ENCODE measurements around the gene SPTBN5. TPM values are rescaled to one million over a fixed set of nuclear protein-coding genes. Genes with fewer than 3 reads are reported as not detected.

Gene SPTBN5
- total and polyA plus RNA-seq, 2 donors (not counting 1 experiment from before 2014, with no cell fraction given) = 0.55 to 1.4 TPM

DNA sequence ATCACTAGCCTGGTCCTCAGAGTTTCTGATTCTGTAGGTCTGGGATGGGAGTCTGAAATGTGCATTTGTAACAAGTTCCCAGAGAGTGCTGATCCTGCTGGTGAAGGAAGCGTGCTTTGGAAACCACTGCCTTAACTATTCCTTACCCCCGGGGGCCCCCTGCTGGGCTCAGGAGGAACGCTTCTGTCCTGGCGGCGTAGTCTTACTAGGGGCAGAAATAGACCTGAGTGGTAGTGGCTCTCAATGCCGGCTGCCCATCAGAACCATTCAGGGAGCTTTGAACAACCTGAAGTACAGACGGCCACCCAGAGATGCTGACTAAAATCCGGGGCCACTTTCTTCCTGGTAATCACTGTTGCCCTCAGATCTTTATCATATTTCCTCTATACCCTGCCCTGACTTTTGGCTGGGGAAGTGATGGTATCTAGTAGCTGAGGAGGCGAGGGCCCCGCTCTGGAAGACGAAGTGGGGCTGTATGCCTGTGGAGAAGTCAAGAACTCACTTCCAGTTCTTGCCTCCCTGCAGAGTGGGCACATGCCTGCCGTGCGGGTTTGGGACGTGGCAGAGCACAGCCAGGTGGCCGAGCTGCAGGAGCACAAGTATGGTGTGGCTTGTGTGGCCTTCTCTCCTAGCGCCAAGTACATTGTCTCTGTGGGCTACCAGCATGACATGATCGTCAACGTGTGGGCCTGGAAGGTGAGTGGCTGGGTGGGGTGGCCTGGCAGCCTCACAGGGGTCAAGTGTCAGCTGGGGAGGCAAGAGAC is 82.2 kb downstream of the SPTBN5 start:
- Mint-ChIP-seq H3K4me3 (no peak overlapping the region), H3K27ac (no peak overlapping the region), H3K4me1 (peaks cover 10% of the 10 kb centered on the region), H3K9me3 (ENCODE audit: insufficient read depth) (no peaks in the 10 kb centered on the region), H3K27me3 (no peaks in the 10 kb centered on the region)
- Histone ChIP-seq H4K20me1 (ENCODE audit: control insufficient read depth, insufficient read depth, low read length, poor library complexity, severe bottlenecking) (no peaks in the 10 kb centered on the region), H3K4me2 (replicated peaks; ENCODE audit: low read depth, low read length, poor library complexity, severe bottlenecking) (no peak overlapping the region), H3K9ac (ENCODE audit: low read length) (no peak overlapping the region), H3K36me3 (replicated peaks in 1 of 2; ENCODE audit: control extremely low read depth in 1 of 2, control insufficient read depth in 1 of 2, extremely low read depth in 1 of 2, insufficient read depth in 2 of 2, low read length in 1 of 2) (peaks cover 0 to 30% of the 10 kb centered on the region in 2 experiments), H3K27me3 (replicated peaks in 1 of 4; ENCODE audit: control extremely low read depth in 1 of 4, control insufficient read depth in 3 of 4, insufficient read depth in 4 of 4, low read length in 3 of 4) (no peaks in the 10 kb centered on the region), H3K4me1 (ENCODE audit: control insufficient read depth in 2 of 2, insufficient read depth in 2 of 2, low read length in 2 of 2) (peaks cover 5 to 20% of the 10 kb centered on the region in 2 donors), H3K79me2 (ENCODE audit: control insufficient read depth, insufficient read depth, low read length) (no peaks in the 10 kb centered on the region), H3K9me3 (ENCODE audit: control extremely low read depth in 1 of 3, control insufficient read depth in 2 of 3, insufficient read depth in 1 of 3, low read length in 2 of 3) (no peaks in the 10 kb centered on the region), H3K4me3 (ENCODE audit: control extremely low read depth in 1 of 5, extremely low read depth in 1 of 5, insufficient read depth in 1 of 5, low read depth in 2 of 5, low read length in 4 of 5) (no peak overlapping the region), H3K27ac (ENCODE audit: low read length in 2 of 2) (no peak overlapping the region), H2AFZ (ENCODE audit: insufficient read depth, low read depth, low read length, poor library complexity, severe bottlenecking) (no peak overlapping the region)
- ChIA-PET CTCF (interaction anchor here (0.6 to 15.7 kb wide), 42 partner anchors 9 to 1111 kb away, joined by 3 to 716 read pairs (median 4); partner anchors contain the start of gene MAPKBP1), POLR2A (interaction anchor here (1.6 to 2.3 kb wide), 2 partner anchors 37 to 39 kb away, joined by 8 to 14 read pairs; partner anchors contain the start of gene MAPKBP1)
- intact Hi-C loops (cut with micrococcal nuclease) = loop anchor here (1.0 to 2.0 kb wide), 4 partner anchors 39 to 345 kb away; no protein-coding TSS in a partner anchor
- TF ChIP-seq, protein P1, sequence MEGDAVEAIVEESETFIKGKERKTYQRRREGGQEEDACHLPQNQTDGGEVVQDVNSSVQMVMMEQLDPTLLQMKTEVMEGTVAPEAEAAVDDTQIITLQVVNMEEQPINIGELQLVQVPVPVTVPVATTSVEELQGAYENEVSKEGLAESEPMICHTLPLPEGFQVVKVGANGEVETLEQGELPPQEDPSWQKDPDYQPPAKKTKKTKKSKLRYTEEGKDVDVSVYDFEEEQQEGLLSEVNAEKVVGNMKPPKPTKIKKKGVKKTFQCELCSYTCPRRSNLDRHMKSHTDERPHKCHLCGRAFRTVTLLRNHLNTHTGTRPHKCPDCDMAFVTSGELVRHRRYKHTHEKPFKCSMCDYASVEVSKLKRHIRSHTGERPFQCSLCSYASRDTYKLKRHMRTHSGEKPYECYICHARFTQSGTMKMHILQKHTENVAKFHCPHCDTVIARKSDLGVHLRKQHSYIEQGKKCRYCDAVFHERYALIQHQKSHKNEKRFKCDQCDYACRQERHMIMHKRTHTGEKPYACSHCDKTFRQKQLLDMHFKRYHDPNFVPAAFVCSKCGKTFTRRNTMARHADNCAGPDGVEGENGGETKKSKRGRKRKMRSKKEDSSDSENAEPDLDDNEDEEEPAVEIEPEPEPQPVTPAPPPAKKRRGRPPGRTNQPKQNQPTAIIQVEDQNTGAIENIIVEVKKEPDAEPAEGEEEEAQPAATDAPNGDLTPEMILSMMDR (IDR thresholded peaks at IDR 0.05) = peak; percentile 88
- TF ChIP-seq EZH2 (IDR thresholded peaks at IDR 0.05; ENCODE audit: borderline replicate concordance, insufficient read depth, low read depth, low read length, poor library complexity, severe bottlenecking) = no peak
- peak; percentile 92 for ATAC-seq (ENCODE audit: low read depth)
- 56% methylated on average over 14 of the region's 18 CpGs for WGBS (ENCODE audit: insufficient coverage)
- DNase-seq = peak; percentile 82

Data from B cell (primary cell).